ENCODE results near the gene RHOXF2B.

DNA sequence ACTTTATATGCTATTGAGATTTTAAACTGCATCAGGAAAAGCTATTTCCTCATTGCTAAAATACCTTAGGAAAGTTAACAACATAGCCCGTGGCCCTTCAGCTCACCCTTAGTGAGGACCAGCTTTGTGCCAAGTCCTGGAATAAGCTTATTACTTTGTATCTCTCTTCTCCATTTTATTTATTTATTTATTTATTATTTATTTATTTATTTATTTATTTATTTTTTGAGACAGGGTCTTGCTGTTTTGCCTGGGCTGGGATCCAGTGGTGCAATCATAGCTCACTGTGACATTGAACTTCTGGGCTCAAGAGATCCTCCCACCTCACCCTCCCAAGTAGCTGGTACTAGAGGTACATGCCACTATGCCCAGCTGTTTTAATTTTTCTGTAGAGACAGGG, 31.9 kb upstream of the RHOXF2B start:
- no peak for TF ChIP-seq CEBPB (IDR thresholded peaks at IDR 0.05; ENCODE audit: low read depth, low read length)
- TF ChIP-seq, protein P1, sequence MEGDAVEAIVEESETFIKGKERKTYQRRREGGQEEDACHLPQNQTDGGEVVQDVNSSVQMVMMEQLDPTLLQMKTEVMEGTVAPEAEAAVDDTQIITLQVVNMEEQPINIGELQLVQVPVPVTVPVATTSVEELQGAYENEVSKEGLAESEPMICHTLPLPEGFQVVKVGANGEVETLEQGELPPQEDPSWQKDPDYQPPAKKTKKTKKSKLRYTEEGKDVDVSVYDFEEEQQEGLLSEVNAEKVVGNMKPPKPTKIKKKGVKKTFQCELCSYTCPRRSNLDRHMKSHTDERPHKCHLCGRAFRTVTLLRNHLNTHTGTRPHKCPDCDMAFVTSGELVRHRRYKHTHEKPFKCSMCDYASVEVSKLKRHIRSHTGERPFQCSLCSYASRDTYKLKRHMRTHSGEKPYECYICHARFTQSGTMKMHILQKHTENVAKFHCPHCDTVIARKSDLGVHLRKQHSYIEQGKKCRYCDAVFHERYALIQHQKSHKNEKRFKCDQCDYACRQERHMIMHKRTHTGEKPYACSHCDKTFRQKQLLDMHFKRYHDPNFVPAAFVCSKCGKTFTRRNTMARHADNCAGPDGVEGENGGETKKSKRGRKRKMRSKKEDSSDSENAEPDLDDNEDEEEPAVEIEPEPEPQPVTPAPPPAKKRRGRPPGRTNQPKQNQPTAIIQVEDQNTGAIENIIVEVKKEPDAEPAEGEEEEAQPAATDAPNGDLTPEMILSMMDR (conservative IDR thresholded peaks at IDR 0.05; ENCODE audit: low read depth, low read length): no peak
- TF ChIP-seq POLR2A (IDR thresholded peaks at IDR 0.05; ENCODE audit: low read depth, low read length): no peak
- TF ChIP-seq RAD21 (IDR thresholded peaks at IDR 0.05; ENCODE audit: low read length): no peak
- TF ChIP-seq RCOR1 (IDR thresholded peaks at IDR 0.05; ENCODE audit: insufficient replicate concordance, low read length): no peak
- no peak for TF ChIP-seq MXI1 (IDR thresholded peaks at IDR 0.05; ENCODE audit: borderline replicate concordance, low read depth, low read length)

Data from IMR-90 (cell line).